ENCODE results near the gene CAMKMT.

DNA sequence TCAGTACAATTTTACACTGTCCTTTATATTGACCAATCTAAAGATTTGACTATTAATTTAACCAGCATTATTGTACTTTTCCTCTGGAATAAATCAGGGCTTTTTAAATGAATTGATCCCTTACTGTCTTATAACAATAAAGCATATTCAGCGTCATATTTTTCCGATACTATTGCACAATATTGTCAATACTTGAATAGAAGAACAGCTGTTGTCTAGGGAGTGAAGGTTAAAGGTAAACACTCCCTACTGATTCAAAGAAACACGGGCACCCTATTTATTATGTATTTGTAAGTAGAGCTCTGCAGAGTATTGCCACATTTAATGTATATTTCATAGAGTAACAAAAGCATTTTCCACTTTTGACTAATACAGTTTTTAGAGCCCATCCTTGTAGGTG, 134.4 kb downstream of the CAMKMT start:
- TF ChIP-seq, protein P1, sequence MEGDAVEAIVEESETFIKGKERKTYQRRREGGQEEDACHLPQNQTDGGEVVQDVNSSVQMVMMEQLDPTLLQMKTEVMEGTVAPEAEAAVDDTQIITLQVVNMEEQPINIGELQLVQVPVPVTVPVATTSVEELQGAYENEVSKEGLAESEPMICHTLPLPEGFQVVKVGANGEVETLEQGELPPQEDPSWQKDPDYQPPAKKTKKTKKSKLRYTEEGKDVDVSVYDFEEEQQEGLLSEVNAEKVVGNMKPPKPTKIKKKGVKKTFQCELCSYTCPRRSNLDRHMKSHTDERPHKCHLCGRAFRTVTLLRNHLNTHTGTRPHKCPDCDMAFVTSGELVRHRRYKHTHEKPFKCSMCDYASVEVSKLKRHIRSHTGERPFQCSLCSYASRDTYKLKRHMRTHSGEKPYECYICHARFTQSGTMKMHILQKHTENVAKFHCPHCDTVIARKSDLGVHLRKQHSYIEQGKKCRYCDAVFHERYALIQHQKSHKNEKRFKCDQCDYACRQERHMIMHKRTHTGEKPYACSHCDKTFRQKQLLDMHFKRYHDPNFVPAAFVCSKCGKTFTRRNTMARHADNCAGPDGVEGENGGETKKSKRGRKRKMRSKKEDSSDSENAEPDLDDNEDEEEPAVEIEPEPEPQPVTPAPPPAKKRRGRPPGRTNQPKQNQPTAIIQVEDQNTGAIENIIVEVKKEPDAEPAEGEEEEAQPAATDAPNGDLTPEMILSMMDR (IDR thresholded peaks at IDR 0.05), result no peak
- no peak for TF ChIP-seq POLR2A (IDR thresholded peaks at IDR 0.05)

Data from transverse colon (tissue), 3 donors.